HepG2 (cell line): Measurements from ENCODE around the gene HLCS. TPM values are rescaled to one million over a fixed set of nuclear protein-coding genes. Genes with fewer than 3 reads are reported as not detected.

ENCODE experiments used
- CBFB ChIP-seq: sonication (generic); formaldehyde crosslinking; IDR thresholded peaks from 2 replicates; pipeline ENCODE4 v1.4.0; 2020; ENCODE audit warnings: missing genetic modification reagents
- CCDC6 ChIP-seq: sonication (generic); formaldehyde crosslinking; IDR thresholded peaks from 2 replicates; pipeline ENCODE4 v1.8.1; 2022; ENCODE audit warnings: mild to moderate bottlenecking, missing genetic modification reagents, moderate library complexity
- CEBPG ChIP-seq: IDR thresholded peaks from 2 replicates; pipeline ENCODE4 v1.6.1; 2016
- ELF3 ChIP-seq: IDR thresholded peaks from 2 replicates; pipeline ENCODE4 v1.6.1; 2016; ENCODE audit warnings: missing genetic modification reagents, missing compliant biosample characterization
- KLF6 ChIP-seq: IDR thresholded peaks from 2 replicates; pipeline ENCODE4 v1.8.0; 2016; ENCODE audit warnings: missing biosample characterization, missing genetic modification reagents
- MED1 ChIP-seq: sonication (generic); formaldehyde crosslinking; IDR thresholded peaks from 2 replicates; pipeline ENCODE4 v1.4.0; 2020; ENCODE audit warnings: missing genetic modification reagents
- MIXL1 ChIP-seq: IDR thresholded peaks from 2 replicates; pipeline ENCODE4 v1.6.1; 2016
- NR2F6 ChIP-seq, 2 experiments: IDR thresholded peaks; 2 replicates each; pipeline ENCODE4 v1.6.1; 2016; ENCODE audit warnings: antibody characterized with exemption in 1 of 2, mild to moderate bottlenecking in 1 of 2
- RFXANK ChIP-seq: IDR thresholded peaks from 2 replicates; pipeline ENCODE4 v1.6.1; 2016
- SOX6 ChIP-seq, 2 experiments: fragments of 450-650 bp in 1 of 2; sonication (generic) in 1 of 2; formaldehyde crosslinking in 1 of 2; IDR thresholded peaks; 2 replicates each; pipeline versions ENCODE4 v1.4.0 to v1.6.1; 2017 to 2020; ENCODE audit warnings: antibody characterized with exemption in 1 of 2, mild to moderate bottlenecking in 1 of 2, missing genetic modification reagents in 1 of 2
- TEAD3 ChIP-seq: optimal IDR thresholded peaks from 2 replicates; pipeline ENCODE3; 2016; ENCODE audit warnings: borderline replicate concordance
- ZNF232 ChIP-seq: sonication (generic); formaldehyde crosslinking; IDR thresholded peaks from 2 replicates; pipeline ENCODE4 v1.4.0; 2020; ENCODE audit warnings: missing genetic modification reagents, borderline replicate concordance
- ZNF577 ChIP-seq: sonication (generic); formaldehyde crosslinking; IDR thresholded peaks from 2 replicates; pipeline ENCODE4 v1.4.0; 2020; ENCODE audit warnings: mild to moderate bottlenecking, low read depth, missing genetic modification reagents, borderline replicate concordance
- ZNF709 ChIP-seq: sonication (generic); formaldehyde crosslinking; IDR thresholded peaks from 2 replicates; pipeline ENCODE4 v1.5.0; 2020; ENCODE audit warnings: mild to moderate bottlenecking, missing genetic modification reagents
- ZNF720 ChIP-seq: sonication (generic); formaldehyde crosslinking; IDR thresholded peaks from 2 replicates; pipeline ENCODE4 v1.4.0; 2020; ENCODE audit warnings: missing genetic modification reagents
- ZNF768 ChIP-seq: sonication (generic); formaldehyde crosslinking; IDR thresholded peaks from 2 replicates; pipeline ENCODE4 v1.4.0; 2020; ENCODE audit warnings: missing genetic modification reagents
- ZSCAN22 ChIP-seq: sonication (generic); formaldehyde crosslinking; IDR thresholded peaks from 2 replicates; pipeline ENCODE4 v1.4.0; 2020; ENCODE audit warnings: mild to moderate bottlenecking, missing genetic modification reagents
- polyA plus RNA-seq, 8 experiments: library from polyadenylated mRNA; depleted of rRNA in 3 of 8; stranded (reverse) in 7 of 8; unstranded in 1 of 8; fragments of >200 nt; fragmentation: Illumina TruSeq in 4 of 8; extraction: Trizol in 4 of 8; gene quantifications; 2 replicates each; pipeline versions ENCODE4 v1.2.1 to v1.2.3, GENCODE V29; 2011 to 2016; ENCODE audit warnings: low read depth in 4 of 8, missing spikeins in 1 of 8, mixed read lengths in 1 of 8; ENCODE audit not compliant: insufficient read depth in 1 of 8
- total RNA-seq, 5 experiments: library from RNA; depleted of rRNA; stranded (reverse); fragments of >200 nt; fragmentation: Illumina TruSeq; extraction: Trizol; gene quantifications; 2 replicates each; pipeline ENCODE4 v1.2.3, GENCODE V29; 2016; ENCODE audit warnings: low read depth in 1 of 5
- TF ChIP-seq, protein P1 (sequence below): sonication (generic); formaldehyde crosslinking; IDR thresholded peaks from 2 replicates; pipeline ENCODE4 v1.5.0; 2020; ENCODE audit warnings: mild to moderate bottlenecking, missing genetic modification reagents
- TF ChIP-seq, protein P2 (sequence below): IDR thresholded peaks from 2 replicates; pipeline ENCODE4 v1.6.1; 2016; ENCODE audit warnings: low read depth
- TF ChIP-seq, protein P3 (sequence below): sonication (generic); formaldehyde crosslinking; IDR thresholded peaks from 2 replicates; pipeline ENCODE4 v1.4.0; 2020; ENCODE audit warnings: missing genetic modification reagents, mild to moderate bottlenecking, borderline replicate concordance
- TF ChIP-seq, protein P4 (sequence below): sonication (generic); formaldehyde crosslinking; IDR thresholded peaks from 2 replicates; pipeline ENCODE4 v1.8.0; 2022; ENCODE audit warnings: missing genetic modification reagents, mild to moderate bottlenecking, moderate library complexity, borderline replicate concordance

Gene HLCS
- total and polyA plus RNA-seq, 2 of the 13 experiments (the other 11 are each of a cell fraction or from before 2014, with no cell fraction given), result 7.9 to 12.3 TPM

DNA sequence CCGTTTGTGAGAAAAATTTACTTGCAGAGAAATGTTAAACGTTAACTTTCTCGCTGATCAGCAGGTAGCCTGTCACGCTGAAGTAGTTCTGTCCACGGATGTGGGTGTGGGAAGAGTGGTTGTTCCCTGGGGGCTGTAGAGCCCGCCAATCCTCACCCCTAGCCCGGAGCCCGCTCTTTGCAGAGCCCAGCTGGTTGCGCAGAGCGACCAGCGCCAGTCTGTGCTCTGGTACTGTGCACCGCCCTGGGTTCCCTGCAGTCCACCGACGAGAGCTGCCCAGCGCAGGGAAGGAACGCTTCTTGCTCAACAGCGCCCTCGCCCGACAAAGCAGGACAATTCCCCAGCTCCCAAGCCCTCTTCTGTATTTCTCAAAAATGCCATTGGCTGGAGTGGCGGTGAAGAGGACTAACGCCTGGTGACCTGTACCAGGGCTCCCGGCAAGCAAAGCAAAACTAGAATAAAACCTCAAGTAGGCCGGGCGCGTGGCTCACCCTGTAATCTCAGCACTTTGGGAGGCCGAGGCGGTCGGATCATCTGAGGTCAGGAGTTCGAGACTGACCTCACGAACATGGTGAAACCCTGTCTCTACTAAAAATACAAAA is 43.4 kb upstream of the HLCS start (continued):
- TF ChIP-seq CCDC6 (CRISPR knock-in tag) (no peak), TEAD3 (peak; percentile 65), KLF6 (CRISPR knock-in tag) (peak; percentile 42; the same call in 1 of the 2 replicates), CBFB (CRISPR knock-in tag) (no peak), ZNF709 (CRISPR knock-in tag) (peak; percentile 41; the same call in 1 of the 2 replicates), ZNF577 (CRISPR knock-in tag) (no peak), ZNF768 (CRISPR knock-in tag) (peak; percentile 91), NR2F6 (IDR thresholded peaks at IDR 0.05) (no peak), NR2F6 (CRISPR knock-in tag; IDR thresholded peaks at IDR 0.05) (0 out of 2 replicates have a peak, but pooled peaks have one; percentile 13), RFXANK (CRISPR knock-in tag) (no peak), ZNF232 (peak; percentile 64; the same call in 1 of the 2 replicates), ELF3 (CRISPR knock-in tag) (peak; percentile 63; the same call in 1 of the 2 replicates), ZSCAN22 (CRISPR knock-in tag) (no peak), MIXL1 (peak; percentile 55; the same call in 1 of the 2 replicates), SOX6 (IDR thresholded peaks at IDR 0.05) (no peak), SOX6 (CRISPR knock-in tag; IDR thresholded peaks at IDR 0.05) (peak; percentile 53; the same call in 1 of the 2 replicates), MED1 (CRISPR knock-in tag) (peak; percentile 39; the same call in 1 of the 2 replicates), CEBPG (peak; percentile 26; the same call in 1 of the 2 replicates), ZNF720 (no peak)
- TF ChIP-seq, protein P1, sequence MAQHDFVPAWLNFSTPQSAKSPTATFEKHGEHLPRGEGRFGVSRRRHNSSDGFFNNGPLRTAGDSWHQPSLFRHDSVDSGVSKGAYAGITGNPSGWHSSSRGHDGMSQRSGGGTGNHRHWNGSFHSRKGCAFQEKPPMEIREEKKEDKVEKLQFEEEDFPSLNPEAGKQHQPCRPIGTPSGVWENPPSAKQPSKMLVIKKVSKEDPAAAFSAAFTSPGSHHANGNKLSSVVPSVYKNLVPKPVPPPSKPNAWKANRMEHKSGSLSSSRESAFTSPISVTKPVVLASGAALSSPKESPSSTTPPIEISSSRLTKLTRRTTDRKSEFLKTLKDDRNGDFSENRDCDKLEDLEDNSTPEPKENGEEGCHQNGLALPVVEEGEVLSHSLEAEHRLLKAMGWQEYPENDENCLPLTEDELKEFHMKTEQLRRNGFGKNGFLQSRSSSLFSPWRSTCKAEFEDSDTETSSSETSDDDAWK (CRISPR knock-in tag), result no peak
- TF ChIP-seq, protein P2, sequence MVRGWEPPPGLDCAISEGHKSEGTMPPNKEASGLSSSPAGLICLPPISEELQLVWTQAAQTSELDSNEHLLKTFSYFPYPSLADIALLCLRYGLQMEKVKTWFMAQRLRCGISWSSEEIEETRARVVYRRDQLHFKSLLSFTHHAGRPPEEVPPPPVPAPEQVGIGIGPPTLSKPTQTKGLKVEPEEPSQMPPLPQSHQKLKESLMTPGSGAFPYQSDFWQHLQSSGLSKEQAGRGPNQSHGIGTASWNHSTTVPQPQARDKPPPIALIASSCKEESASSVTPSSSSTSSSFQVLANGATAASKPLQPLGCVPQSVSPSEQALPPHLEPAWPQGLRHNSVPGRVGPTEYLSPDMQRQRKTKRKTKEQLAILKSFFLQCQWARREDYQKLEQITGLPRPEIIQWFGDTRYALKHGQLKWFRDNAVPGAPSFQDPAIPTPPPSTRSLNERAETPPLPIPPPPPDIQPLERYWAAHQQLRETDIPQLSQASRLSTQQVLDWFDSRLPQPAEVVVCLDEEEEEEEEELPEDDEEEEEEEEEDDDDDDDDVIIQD (CRISPR knock-in tag), result peak; percentile 38; the same call in 1 of the 2 replicates
- TF ChIP-seq, protein P3, sequence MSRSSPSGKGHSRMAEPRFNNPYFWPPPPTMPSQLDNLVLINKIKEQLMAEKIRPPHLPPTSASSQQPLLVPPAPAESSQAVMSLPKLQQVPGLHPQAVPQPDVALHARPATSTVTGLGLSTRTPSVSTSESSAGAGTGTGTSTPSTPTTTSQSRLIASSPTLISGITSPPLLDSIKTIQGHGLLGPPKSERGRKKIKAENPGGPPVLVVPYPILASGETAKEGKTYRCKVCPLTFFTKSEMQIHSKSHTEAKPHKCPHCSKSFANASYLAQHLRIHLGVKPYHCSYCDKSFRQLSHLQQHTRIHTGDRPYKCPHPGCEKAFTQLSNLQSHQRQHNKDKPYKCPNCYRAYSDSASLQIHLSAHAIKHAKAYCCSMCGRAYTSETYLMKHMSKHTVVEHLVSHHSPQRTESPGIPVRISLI (CRISPR knock-in tag), result peak; percentile 33; the same call in 1 of the 2 replicates
- TF ChIP-seq, protein P4, sequence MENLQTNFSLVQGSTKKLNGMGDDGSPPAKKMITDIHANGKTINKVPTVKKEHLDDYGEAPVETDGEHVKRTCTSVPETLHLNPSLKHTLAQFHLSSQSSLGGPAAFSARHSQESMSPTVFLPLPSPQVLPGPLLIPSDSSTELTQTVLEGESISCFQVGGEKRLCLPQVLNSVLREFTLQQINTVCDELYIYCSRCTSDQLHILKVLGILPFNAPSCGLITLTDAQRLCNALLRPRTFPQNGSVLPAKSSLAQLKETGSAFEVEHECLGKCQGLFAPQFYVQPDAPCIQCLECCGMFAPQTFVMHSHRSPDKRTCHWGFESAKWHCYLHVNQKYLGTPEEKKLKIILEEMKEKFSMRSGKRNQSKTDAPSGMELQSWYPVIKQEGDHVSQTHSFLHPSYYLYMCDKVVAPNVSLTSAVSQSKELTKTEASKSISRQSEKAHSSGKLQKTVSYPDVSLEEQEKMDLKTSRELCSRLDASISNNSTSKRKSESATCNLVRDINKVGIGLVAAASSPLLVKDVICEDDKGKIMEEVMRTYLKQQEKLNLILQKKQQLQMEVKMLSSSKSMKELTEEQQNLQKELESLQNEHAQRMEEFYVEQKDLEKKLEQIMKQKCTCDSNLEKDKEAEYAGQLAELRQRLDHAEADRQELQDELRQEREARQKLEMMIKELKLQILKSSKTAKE (CRISPR knock-in tag), result no peak
